ENCODE results near the gene MUC2. TPM values are rescaled to one million over a fixed set of nuclear protein-coding genes. Genes with fewer than 3 reads are reported as not detected.
A peak's percentile ranks its signal among the peaks of the same experiment; 100 is the strongest.

The MUC2 gene
- total RNA-seq, 1 experiment from 2014 or later, result 0.26 TPM

- intact Hi-C loops (cut with micrococcal nuclease), result no loop called here
- Histone ChIP-seq H3K27me3 (ENCODE audit: low read length) (no peaks in the 10 kb centered on the region), H3K4me1 (ENCODE audit: insufficient read depth, low read length) (no peaks in the 10 kb centered on the region), H3K9me3 (ENCODE audit: low read length) (no peaks in the 10 kb centered on the region), H3K9ac (ENCODE audit: low read length) (no peak overlapping the region), H4K20me1 (ENCODE audit: low read length) (no peaks in the 10 kb centered on the region), H3K4me3 (ENCODE audit: low read length) (no peak overlapping the region), H3F3A (ENCODE audit: low read length, unreplicated experiment) (no peaks in the 10 kb centered on the region), H3K27ac (ENCODE audit: low read length) (no peak overlapping the region), H2AFZ (ENCODE audit: low read length) (no peak overlapping the region), H3K4me2 (ENCODE audit: low read length) (no peak overlapping the region), H3K36me3 (ENCODE audit: low read depth, low read length) (no peaks in the 10 kb centered on the region), H3K79me2 (ENCODE audit: low read length) (no peaks in the 10 kb centered on the region), H3K9me2 (replicated peaks; ENCODE audit: low read length) (no peaks in the 10 kb centered on the region)
- DNase-seq (peak; percentile 23), ATAC-seq (peak; percentile 57)
- CTCF ChIA-PET, result no interaction called here
- BruUV-seq (replicated peaks), result no TSS peak
- TF ChIP-seq, protein P1, sequence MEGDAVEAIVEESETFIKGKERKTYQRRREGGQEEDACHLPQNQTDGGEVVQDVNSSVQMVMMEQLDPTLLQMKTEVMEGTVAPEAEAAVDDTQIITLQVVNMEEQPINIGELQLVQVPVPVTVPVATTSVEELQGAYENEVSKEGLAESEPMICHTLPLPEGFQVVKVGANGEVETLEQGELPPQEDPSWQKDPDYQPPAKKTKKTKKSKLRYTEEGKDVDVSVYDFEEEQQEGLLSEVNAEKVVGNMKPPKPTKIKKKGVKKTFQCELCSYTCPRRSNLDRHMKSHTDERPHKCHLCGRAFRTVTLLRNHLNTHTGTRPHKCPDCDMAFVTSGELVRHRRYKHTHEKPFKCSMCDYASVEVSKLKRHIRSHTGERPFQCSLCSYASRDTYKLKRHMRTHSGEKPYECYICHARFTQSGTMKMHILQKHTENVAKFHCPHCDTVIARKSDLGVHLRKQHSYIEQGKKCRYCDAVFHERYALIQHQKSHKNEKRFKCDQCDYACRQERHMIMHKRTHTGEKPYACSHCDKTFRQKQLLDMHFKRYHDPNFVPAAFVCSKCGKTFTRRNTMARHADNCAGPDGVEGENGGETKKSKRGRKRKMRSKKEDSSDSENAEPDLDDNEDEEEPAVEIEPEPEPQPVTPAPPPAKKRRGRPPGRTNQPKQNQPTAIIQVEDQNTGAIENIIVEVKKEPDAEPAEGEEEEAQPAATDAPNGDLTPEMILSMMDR (conservative IDR thresholded peaks at IDR 0.05; ENCODE audit: low read depth, low read length), result no peak
- TF ChIP-seq EZH2phosphoT487 (IDR thresholded peaks at IDR 0.05; ENCODE audit: borderline replicate concordance, low read length) (no peak), EZH2 (IDR thresholded peaks at IDR 0.05; ENCODE audit: low read length, unreplicated experiment) (no peak)
- POLR2A ChIA-PET (ENCODE audit: unreplicated experiment), result no interaction called here
Observed at GRCh38 chr11:1121813-1122663, 47.4 kb downstream of the MUC2 start.

DNA sequence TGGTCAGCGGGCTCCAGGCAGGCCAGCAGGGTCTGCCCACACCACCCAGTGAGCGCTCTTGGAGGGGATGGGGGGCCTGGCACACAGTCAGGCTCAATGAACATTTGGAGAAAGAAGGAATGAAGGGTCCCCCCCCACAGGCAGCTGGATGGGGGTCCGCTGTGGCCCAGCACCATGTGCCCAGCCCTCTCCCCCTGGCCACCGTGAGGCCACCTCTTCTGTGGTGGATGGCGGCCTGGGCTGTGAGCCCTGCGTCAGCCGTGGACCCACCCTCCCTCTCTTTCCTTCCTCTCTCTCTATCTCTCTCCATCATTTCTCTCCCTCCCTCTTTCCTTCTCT lies 48.0 kb downstream of the MUC2 start:
- H3K79me2 ChIP-seq (ENCODE audit: low read length), result no peaks in the 10 kb centered on the region
- no peak overlapping the region for H3K4me2 ChIP-seq (ENCODE audit: low read length)
- no peaks in the 10 kb centered on the region for H3F3A ChIP-seq (ENCODE audit: low read length, unreplicated experiment)
- no TSS peak for BruUV-seq (replicated peaks)
- DNase-seq (no peak), ATAC-seq (no peak)
- H3K36me3 ChIP-seq (ENCODE audit: low read depth, low read length), result no peaks in the 10 kb centered on the region
- no peaks in the 10 kb centered on the region for H4K20me1 ChIP-seq (ENCODE audit: low read length)
- no peak overlapping the region for H2AFZ ChIP-seq (ENCODE audit: low read length)
- POLR2A ChIA-PET (ENCODE audit: unreplicated experiment), result no interaction called here
- H3K9me3 ChIP-seq (ENCODE audit: low read length), result no peaks in the 10 kb centered on the region
- H3K4me1 ChIP-seq (ENCODE audit: insufficient read depth, low read length), result no peaks in the 10 kb centered on the region
- CTCF ChIA-PET, result no interaction called here
- intact Hi-C loops (cut with micrococcal nuclease), result no loop called here
- no peak overlapping the region for H3K27ac ChIP-seq (ENCODE audit: low read length)
- H3K9ac ChIP-seq (ENCODE audit: low read length), result no peak overlapping the region
- H3K9me2 ChIP-seq (replicated peaks; ENCODE audit: low read length), result no peaks in the 10 kb centered on the region
- no peak overlapping the region for H3K4me3 ChIP-seq (ENCODE audit: low read length)
- no peaks in the 10 kb centered on the region for H3K27me3 ChIP-seq (ENCODE audit: low read length)
- TF ChIP-seq EZH2phosphoT487 (IDR thresholded peaks at IDR 0.05; ENCODE audit: borderline replicate concordance, low read length), result no peak
- TF ChIP-seq, protein P1 (conservative IDR thresholded peaks at IDR 0.05; ENCODE audit: low read depth, low read length), result no peak
- TF ChIP-seq EZH2 (IDR thresholded peaks at IDR 0.05; ENCODE audit: low read length, unreplicated experiment), result no peak

DNA sequence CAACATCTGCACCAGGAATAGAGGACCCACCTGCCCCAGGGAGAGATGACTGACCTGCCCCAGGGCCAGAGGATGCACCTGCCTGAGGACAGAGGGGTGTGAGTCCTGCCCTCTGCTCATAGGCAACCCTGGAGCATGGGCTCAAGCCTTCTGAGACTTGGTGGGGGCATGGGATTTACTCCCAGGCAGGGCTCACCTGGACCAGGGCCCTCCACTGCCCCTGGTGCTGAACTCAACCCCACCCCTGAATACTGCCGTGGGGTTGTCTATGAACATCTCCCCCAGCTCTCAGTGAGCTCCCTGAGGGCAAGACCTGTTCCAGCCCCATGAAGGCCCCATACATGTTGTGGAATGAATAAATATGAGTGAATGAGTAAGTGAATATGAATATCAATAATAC lies 49.3 kb downstream of the MUC2 start:
- no peak overlapping the region for H3K27ac ChIP-seq (ENCODE audit: low read length)
- no peaks in the 10 kb centered on the region for H3K27me3 ChIP-seq (ENCODE audit: low read length)
- H3K9me3 ChIP-seq (ENCODE audit: low read length), result no peaks in the 10 kb centered on the region
- no peak overlapping the region for H3K9ac ChIP-seq (ENCODE audit: low read length)
- H3K9me2 ChIP-seq (replicated peaks; ENCODE audit: low read length), result no peaks in the 10 kb centered on the region
- no peak overlapping the region for H2AFZ ChIP-seq (ENCODE audit: low read length)
- H3K4me3 ChIP-seq (ENCODE audit: low read length), result no peak overlapping the region
- no peaks in the 10 kb centered on the region for H4K20me1 ChIP-seq (ENCODE audit: low read length)
- no peaks in the 10 kb centered on the region for H3F3A ChIP-seq (ENCODE audit: low read length, unreplicated experiment)
- ChIA-PET POLR2A (ENCODE audit: unreplicated experiment) (no interaction called here), CTCF (no interaction called here)
- intact Hi-C loops (cut with micrococcal nuclease), result no loop called here
- TF ChIP-seq EZH2phosphoT487 (IDR thresholded peaks at IDR 0.05; ENCODE audit: borderline replicate concordance, low read length), result no peak
- no peak for TF ChIP-seq EZH2 (IDR thresholded peaks at IDR 0.05; ENCODE audit: low read length, unreplicated experiment)
- TF ChIP-seq, protein P1 (conservative IDR thresholded peaks at IDR 0.05; ENCODE audit: low read depth, low read length), result no peak
- DNase-seq (no peak), ATAC-seq (no peak)
- H3K36me3 ChIP-seq (ENCODE audit: low read depth, low read length), result no peaks in the 10 kb centered on the region
- no TSS peak for BruUV-seq (replicated peaks)
- H3K4me1 ChIP-seq (ENCODE audit: insufficient read depth, low read length), result no peaks in the 10 kb centered on the region
- H3K79me2 ChIP-seq (ENCODE audit: low read length), result no peaks in the 10 kb centered on the region
- H3K4me2 ChIP-seq (ENCODE audit: low read length), result no peak overlapping the region

All from PC-3 (cell line).